Right lobe of liver (tissue), 6 donors: ENCODE data around the gene TSTD1. TPM values are rescaled to one million over a fixed set of nuclear protein-coding genes. Genes with fewer than 3 reads are reported as not detected.

Source experiments
- ATAC-seq, 4 donors: fragments of 200-7000 bp; cut with Tn5 transposase; one replicate each; pipeline ENCODE4 v1.9.1; 2020; ENCODE audit warnings: mild to moderate bottlenecking in 4 of 4, moderate library complexity in 4 of 4
- DNase-seq, 3 donors: peaks; one replicate each; pipeline ENCODE4 v3.0.0-alpha.2; 2020
- H3K27ac ChIP-seq, 3 donors: fragments of 200-600 bp; one replicate each; pipeline ENCODE4 v1.8.0; 2022
- H3K27me3 ChIP-seq, 2 donors: fragments of 200-600 bp; one replicate each; pipeline ENCODE4 v1.8.0; 2022
- H3K36me3 ChIP-seq, 4 donors: fragments of 200-600 bp; sonication (generic) in 1 of 4; one replicate each; pipeline versions ENCODE4 v1.5.1 to v1.8.0; 2017 to 2022; ENCODE audit warnings: control low read depth in 1 of 4
- H3K4me1 ChIP-seq, 4 donors: fragments of 200-600 bp; sonication (generic) in 1 of 4; one replicate each; pipeline versions ENCODE4 v1.5.1 to v1.8.0; 2017 to 2022; ENCODE audit warnings: control low read depth in 1 of 4
- H3K4me3 ChIP-seq, 3 donors: fragments of 200-600 bp; one replicate each; pipeline ENCODE4 v1.8.0; 2022
- H3K9me3 ChIP-seq, 4 donors: fragments of 200-600 bp; sonication (generic) in 1 of 4; one replicate each; pipeline versions ENCODE4 v1.5.1 to v1.8.0; 2017 to 2022; ENCODE audit warnings: control low read depth in 1 of 4
- CTCF ChIP-seq, 4 donors: fragments of 200-600 bp in 3 of 4; fragments of 450-650 bp in 1 of 4; IDR thresholded peaks; one replicate each; pipeline versions ENCODE4 v1.5.1 to v1.8.0; 2016 to 2022; ENCODE audit warnings: antibody characterized with exemption in 4 of 4, mild to moderate bottlenecking in 2 of 4
- POLR2A ChIP-seq: fragments of 450-650 bp; IDR thresholded peaks from one replicate; pipeline ENCODE4 v1.6.1; 2017; ENCODE audit warnings: antibody characterized with exemption, mild to moderate bottlenecking
- WGBS: methylation state at CpG from one replicate; pipeline ENCODE4 v1.1.6; 2018; ENCODE audit warnings: low coverage, low lambda C conversion rate; ENCODE audit not compliant: insufficient coverage; ENCODE audit errors: missing lambda C conversion rate; 5-methylcytosine and 5-hydroxymethylcytosine counted together
- intact Hi-C, 2 donors: fragments of 100-400 bp; cut with DNase I; formaldehyde crosslinking; loops; one replicate each; pipeline versions ENCODE4 v1.11.2 to v1.14.1; 2022
- total RNA-seq, 6 experiments: library from RNA; depleted of rRNA in 2 of 6; stranded (reverse); fragments of >200 nt in 2 of 6; fragmentation: NEBNext Ultra II Directional in 3 of 6; extraction: Animal tissue kit (Norgen Biotek cat#: 25700) in 3 of 6; gene quantifications; one replicate each; pipeline versions ENCODE4 v1.1.0 to v1.2.4, GENCODE V29; 2016 to 2023
- donor health status: DM: no; HTN: yes; CAD: no.
- donor health status: DM: no; HTN: no; CAD: no.
- donor health status: DM: no; HTN: no; CAD: no.
- donor health status: DM: no; HTN: yes; CAD: no.
- donor health status: DM: no; HTN: yes; CAD: no.

The TSTD1 gene
- total RNA-seq, 6 experiments from 2014 or later = 16.3 to 60.8 (median 28.3) TPM

- intact Hi-C loops = loop anchor here in 1 of 2 donors (10.0 kb wide), 1 partner anchor 236 kb away; no protein-coding TSS in a partner anchor
- H3K9me3 ChIP-seq = no peaks in the 10 kb centered on the region
- DNase-seq = no peak
- no peak overlapping the region for H3K27ac ChIP-seq
- no peak for TF ChIP-seq POLR2A
- TF ChIP-seq CTCF (IDR thresholded peaks at IDR 0.05) = no peak
- 98% methylated on average over 4 of the region's 4 CpGs for WGBS
- no peak overlapping the region for H3K4me3 ChIP-seq
- no peak for ATAC-seq
- H3K36me3 ChIP-seq = no peaks in the 10 kb centered on the region
- H3K27me3 ChIP-seq = no peaks in the 10 kb centered on the region
- no peaks in the 10 kb centered on the region for H3K4me1 ChIP-seq
Observed at GRCh38 chr1:161070761-161071160, 32.0 kb upstream of the TSTD1 start.

- peak within 1 kb of the TSS; percentile 26 to 44 (median 31) for H3K4me3 ChIP-seq
- H3K4me1 ChIP-seq = no peaks in the 10 kb centered on the region
- H3K27me3 ChIP-seq = no peaks in the 10 kb centered on the region
- H3K27ac ChIP-seq = peak within 1 kb of the TSS; percentile 26 to 75 (median 71)
- peak; percentile 66 to 80 (median 71) for DNase-seq
- peak; percentile 64 to 72 (median 68) for ATAC-seq
- no peaks in the 10 kb centered on the region for H3K36me3 ChIP-seq
- TF ChIP-seq POLR2A (peak; percentile 23), CTCF (IDR thresholded peaks at IDR 0.05) (no peak)
- no peaks in the 10 kb centered on the region for H3K9me3 ChIP-seq
- intact Hi-C loops = loop anchor here in 1 of 2 donors (10.0 kb wide), 1 partner anchor 235 kb away; no protein-coding TSS in a partner anchor
- 58% methylated on average over 4 of the region's 9 CpGs for WGBS
Observed at GRCh38 chr1:161069731-161070270, 31.0 kb upstream of the TSTD1 start, which contains the start of gene ARHGAP30. Gene ARHGAP30 (minus strand): TSS chr1:161069891. CDS start chr1:161069624, 267 bp downstream.

- ATAC-seq = peak in 1 of 4 donors; percentile 2
- Histone ChIP-seq H3K27ac (peak overlapping the region in 2 of 3 donors; percentile 71 to 75), H3K4me1 (no peaks in the 10 kb centered on the region), H3K27me3 (no peaks in the 10 kb centered on the region), H3K4me3 (peak overlapping the region; percentile 26 to 44 (median 31)), H3K9me3 (no peaks in the 10 kb centered on the region), H3K36me3 (no peaks in the 10 kb centered on the region)
- WGBS = 53% methylated on average over 6 of the region's 9 CpGs
- no peak for DNase-seq
- TF ChIP-seq POLR2A = no peak
- TF ChIP-seq CTCF (IDR thresholded peaks at IDR 0.05) = no peak
- intact Hi-C loops = no loop called here
Observed at GRCh38 chr1:161069241-161069640, 30.5 kb upstream of the TSTD1 start.

- ATAC-seq (peak; percentile 72 to 80 (median 76)), DNase-seq (peak; percentile 60 to 76 (median 69))
- intact Hi-C loops = no loop called here
- no peaks in the 10 kb centered on the region for H3K4me1 ChIP-seq
- H3K4me3 ChIP-seq = peak overlapping the region; percentile 26 to 44 (median 31)
- H3K27ac ChIP-seq = peak overlapping the region; percentile 31 to 75 (median 71)
- no peaks in the 10 kb centered on the region for H3K27me3 ChIP-seq
- H3K9me3 ChIP-seq = no peaks in the 10 kb centered on the region
- no peaks in the 10 kb centered on the region for H3K36me3 ChIP-seq
- WGBS = 45% methylated on average over 8 of the region's 10 CpGs
- no peak for TF ChIP-seq POLR2A
- no peak for TF ChIP-seq CTCF (IDR thresholded peaks at IDR 0.05)
Observed at GRCh38 chr1:161068306-161069234, 29.8 kb upstream of the TSTD1 start.
